Bladder microvascular endothelial cell (primary cell): Measurements from ENCODE around the gene SEMA5B. TPM values are rescaled to one million over a fixed set of nuclear protein-coding genes. Genes with fewer than 3 reads are reported as not detected.

ENCODE experiments used
- total RNA-seq: library from RNA; depleted of rRNA; stranded (reverse); fragments of >200 nt; gene quantifications from 2 replicates; pipeline ENCODE4 v1.2.3, GENCODE V29; 2014

The SEMA5B gene
- under 0.01 and 0.06 TPM in 2 replicates for total RNA-seq

GRCh38 chr3:123027292-123028232, at the start of gene SEMA5B:
TSS of gene SEMA5B (minus strand) at chr3:123027763. CDS start at chr3:122961263, 66,500 bp downstream.

GRCh38 chr3:123066896-123067688, 39.5 kb upstream of the SEMA5B start, which contains the start of gene PDIA5:
TSS of gene PDIA5 (plus strand) at chr3:123067025. CDS start at chr3:123067165, 140 bp downstream.

Other genes with a start within 250 kb of the SEMA5B start
- 7.6 and 10.0 TPM in 2 replicates for gene HSPBAP1, start 233.9 kb downstream of the SEMA5B start, total RNA-seq
- gene SLC49A4, start 232.7 kb downstream of the SEMA5B start, total RNA-seq: 8.9 and 11.1 TPM in 2 replicates
- gene PDIA5, start 39.3 kb upstream of the SEMA5B start, total RNA-seq: 56.2 and 84.5 TPM in 2 replicates
- gene SEC22A, start 174.2 kb upstream of the SEMA5B start, total RNA-seq: 25.3 and 37.1 TPM in 2 replicates